H9 (cell line): ENCODE results near the gene DHDDS. TPM values are rescaled to one million over a fixed set of nuclear protein-coding genes. Genes with fewer than 3 reads are reported as not detected.

Source experiments
- DNase-seq: peaks from one replicate; pipeline ENCODE4 v3.0.0-alpha.2; 2017
- H2AFZ ChIP-seq: one replicate; pipeline ENCODE4 v1.6.1; 2013; ENCODE audit warnings: mild to moderate bottlenecking, low read length, control low read depth, moderate library complexity
- H2AK5ac ChIP-seq: 2 replicates; pipeline ENCODE4 v1.6.1; 2013; ENCODE audit warnings: low read length, control low read depth, mixed read lengths; ENCODE audit not compliant: insufficient read length
- H2BK120ac ChIP-seq: one replicate; pipeline ENCODE4 v1.6.1; 2013; ENCODE audit warnings: low read depth, mild to moderate bottlenecking, low read length, control low read depth, inconsistent platforms; ENCODE audit not compliant: poor library complexity, severe bottlenecking
- H2BK12ac ChIP-seq: 2 replicates; pipeline ENCODE4 v1.6.1; 2013; ENCODE audit warnings: low read length, control low read depth, mixed read lengths, low read depth; ENCODE audit not compliant: insufficient read length
- H2BK15ac ChIP-seq: 2 replicates; pipeline ENCODE4 v1.6.1; 2013; ENCODE audit warnings: low read depth, low read length, control low read depth
- H2BK20ac ChIP-seq: one replicate; pipeline ENCODE4 v1.6.1; 2013; ENCODE audit warnings: low read depth, mild to moderate bottlenecking, low read length, control low read depth, inconsistent platforms; ENCODE audit not compliant: poor library complexity, severe bottlenecking
- H2BK5ac ChIP-seq: 2 replicates; pipeline ENCODE4 v1.6.1; 2013; ENCODE audit warnings: low read length, control low read depth, mixed read lengths; ENCODE audit not compliant: insufficient read length
- H3K14ac ChIP-seq: 2 replicates; pipeline ENCODE4 v1.6.1; 2013; ENCODE audit warnings: low read length, control low read depth; ENCODE audit not compliant: insufficient read depth
- H3K18ac ChIP-seq: 2 replicates; pipeline ENCODE4 v1.6.1; 2013; ENCODE audit warnings: low read depth, mild to moderate bottlenecking, mixed read lengths, low read length, control low read depth; ENCODE audit not compliant: insufficient read length
- H3K23ac ChIP-seq: 2 replicates; pipeline ENCODE4 v1.6.1; 2013; ENCODE audit warnings: low read length, control low read depth, mixed read lengths, low read depth; ENCODE audit not compliant: insufficient read length
- H3K23me2 ChIP-seq: 2 replicates; pipeline ENCODE4 v1.6.1; 2013; ENCODE audit warnings: low read depth, mild to moderate bottlenecking, mixed read lengths, low read length, control low read depth; ENCODE audit not compliant: insufficient read length, poor library complexity, severe bottlenecking
- H3K27ac ChIP-seq: 2 replicates; pipeline ENCODE4 v1.5.1; 2013; ENCODE audit warnings: low read length, control low read depth, mixed read lengths, low read depth; ENCODE audit not compliant: insufficient read length
- H3K27me3 ChIP-seq: 2 replicates; pipeline ENCODE4 v1.6.1; 2013; ENCODE audit warnings: low read length, control low read depth, inconsistent platforms; ENCODE audit not compliant: insufficient read depth
- H3K4ac ChIP-seq: 2 replicates; pipeline ENCODE4 v1.6.1; 2013; ENCODE audit warnings: low read depth, mild to moderate bottlenecking, control low read depth, inconsistent platforms, low read length, moderate library complexity
- H3K4me1 ChIP-seq: 2 replicates; pipeline ENCODE4 v1.6.1; 2013; ENCODE audit warnings: low read length, control low read depth, inconsistent platforms; ENCODE audit not compliant: insufficient read depth
- H3K4me2 ChIP-seq: 2 replicates; pipeline ENCODE4 v1.6.1; 2013; ENCODE audit warnings: low read length, control low read depth, mixed read lengths; ENCODE audit not compliant: insufficient read length, insufficient read depth
- H3K56ac ChIP-seq: 2 replicates; pipeline ENCODE4 v1.6.1; 2013; ENCODE audit warnings: low read depth, mild to moderate bottlenecking, mixed read lengths, low read length, control low read depth; ENCODE audit not compliant: insufficient read length
- H3K79me1 ChIP-seq: 2 replicates; pipeline ENCODE4 v1.6.1; 2013; ENCODE audit warnings: low read depth, mild to moderate bottlenecking, moderate library complexity, low read length, control low read depth, inconsistent platforms; ENCODE audit not compliant: insufficient read depth, poor library complexity, severe bottlenecking
- H3K79me2 ChIP-seq: 2 replicates; pipeline ENCODE4 v1.6.1; 2013; ENCODE audit warnings: low read length, control low read depth, inconsistent platforms; ENCODE audit not compliant: insufficient read depth
- H3K9ac ChIP-seq: 2 replicates; pipeline ENCODE4 v1.6.1; 2013; ENCODE audit warnings: low read length, control low read depth, mixed read lengths; ENCODE audit not compliant: insufficient read length; ENCODE audit errors: extremely low read depth
- H3K9me3 ChIP-seq: one replicate; pipeline ENCODE4 v1.6.1; 2013; ENCODE audit warnings: low read depth, low read length, inconsistent platforms; ENCODE audit not compliant: control insufficient read depth
- H3T11ph ChIP-seq: one replicate; pipeline ENCODE4 v1.6.1; 2013; ENCODE audit warnings: mild to moderate bottlenecking, low read length, control low read depth, inconsistent platforms
- H4K20me1 ChIP-seq: one replicate; pipeline ENCODE4 v1.6.1; 2013; ENCODE audit not compliant: control insufficient read depth, insufficient read length, insufficient read depth
- H4K5ac ChIP-seq: 2 replicates; pipeline ENCODE4 v1.6.1; 2013; ENCODE audit warnings: low read depth, mild to moderate bottlenecking, mixed read lengths, low read length, control low read depth; ENCODE audit not compliant: insufficient read length
- H4K8ac ChIP-seq: replicated peaks from 2 replicates; pipeline ENCODE4 v1.6.1; 2013; ENCODE audit warnings: low read length, control low read depth, mixed read lengths, low read depth; ENCODE audit not compliant: insufficient read length
- H4K91ac ChIP-seq: 2 replicates; pipeline ENCODE4 v1.6.1; 2013; ENCODE audit warnings: low read depth, mild to moderate bottlenecking, moderate library complexity, mixed read lengths, low read length, control low read depth; ENCODE audit not compliant: insufficient read length
- H3K27ac Mint-ChIP-seq, 3 experiments: 2 replicates in 2 of 3; 3 replicates in 1 of 3; pipeline ENCODE4 v1.8.0; 2020 to 2021; ENCODE audit warnings: mixed read lengths in 3 of 3, mild to moderate bottlenecking in 1 of 3, moderate library complexity in 1 of 3
- H3K27me3 Mint-ChIP-seq: 2 replicates; pipeline ENCODE4 v1.8.0; 2021; ENCODE audit warnings: low read depth, mild to moderate bottlenecking, moderate library complexity, mixed read lengths
- H3K36me3 Mint-ChIP-seq, 3 experiments: 2 replicates in 2 of 3; 3 replicates in 1 of 3; pipeline ENCODE4 v1.8.0; 2020 to 2021; ENCODE audit warnings: low read depth in 3 of 3, mixed read lengths in 3 of 3; ENCODE audit not compliant: insufficient read depth in 1 of 3
- H3K4me1 Mint-ChIP-seq, 2 experiments: 2 replicates each; pipeline ENCODE4 v1.8.0; 2020; ENCODE audit warnings: mixed read lengths in 2 of 2
- H3K4me3 Mint-ChIP-seq, 2 experiments: 2 replicates in 1 of 2; 3 replicates in 1 of 2; pipeline ENCODE4 v1.8.0; 2020 to 2021; ENCODE audit warnings: mild to moderate bottlenecking in 2 of 2, mixed read lengths in 2 of 2, moderate library complexity in 1 of 2
- H3K9me3 Mint-ChIP-seq, 2 experiments: 2 replicates in 1 of 2; 3 replicates in 1 of 2; pipeline ENCODE4 v1.8.0; 2020; ENCODE audit warnings: mild to moderate bottlenecking in 2 of 2, mixed read lengths in 2 of 2, moderate library complexity in 1 of 2
- CTCF ChIP-seq: fragments of 200-600 bp; sonication (generic); conservative IDR thresholded peaks from 3 replicates; pipeline ENCODE4 v1.8.0; 2021; ENCODE audit warnings: antibody characterized with exemption, mild to moderate bottlenecking
- whole genome bisulfite sequencing: extraction: QIAGEN DNeasy Blood & Tissue Kit; methylation state at CpG from one replicate; pipeline ENCODE4 v1.1.7; 2013; ENCODE audit warnings: missing lambda C conversion rate, low lambda C conversion rate, mixed read lengths; ENCODE audit not compliant: insufficient read length; ENCODE audit errors: extremely low coverage; 5-methylcytosine and 5-hydroxymethylcytosine counted together
- total RNA-seq: library from RNA; stranded (reverse); gene quantifications from 2 replicates; pipeline ENCODE4 v1.2.1, GENCODE V29; 2021

DHDDS gene
- total RNA-seq, 1 experiment from 2014 or later: 61.2 TPM

- Mint-ChIP-seq H3K4me3 (no peak overlapping the region), H3K27ac (no peak overlapping the region), H3K27me3 (no peaks in the 10 kb centered on the region), H3K4me1 (peaks cover 0 to 2% of the 10 kb centered on the region in 2 experiments; a peak in 2 of 4 replicates), H3K36me3 (peaks cover 6 to 61% (median 47%) of the 10 kb centered on the region in 3 experiments), H3K9me3 (no peaks in the 10 kb centered on the region)
- no peak overlapping the region for H3K27ac ChIP-seq
- H4K20me1 ChIP-seq: no peaks in the 10 kb centered on the region
- no peak overlapping the region for H4K91ac ChIP-seq
- no peak overlapping the region for H3T11ph ChIP-seq
- H3K14ac ChIP-seq: no peak overlapping the region
- H2BK120ac ChIP-seq: no peak overlapping the region
- H3K79me2 ChIP-seq: no peaks in the 10 kb centered on the region
- H3K4me1 ChIP-seq: no peaks in the 10 kb centered on the region
- no peak overlapping the region for H3K4me2 ChIP-seq
- no peak overlapping the region for H2BK12ac ChIP-seq
- no peak overlapping the region for H2BK5ac ChIP-seq
- H3K18ac ChIP-seq: no peak overlapping the region
- no peak overlapping the region for H3K9ac ChIP-seq
- H3K23ac ChIP-seq: no peak overlapping the region
- H2AFZ ChIP-seq: no peak overlapping the region
- WGBS: no CpG with 5 or more reads among the region's 5 CpGs
- TF ChIP-seq CTCF: no peak
- H3K79me1 ChIP-seq: no peaks in the 10 kb centered on the region
- H3K9me3 ChIP-seq: no peaks in the 10 kb centered on the region
- no peak overlapping the region for H4K8ac ChIP-seq
- no peak overlapping the region for H4K5ac ChIP-seq
- H3K23me2 ChIP-seq: no peaks in the 10 kb centered on the region
- no peak overlapping the region for H2BK20ac ChIP-seq
- no peak overlapping the region for H2BK15ac ChIP-seq
- H3K56ac ChIP-seq: no peak overlapping the region
- no peak overlapping the region for H3K4ac ChIP-seq
- no peak overlapping the region for H2AK5ac ChIP-seq
- DNase-seq: no peak
- no peaks in the 10 kb centered on the region for H3K27me3 ChIP-seq
These were observed 20.5 kb downstream of the DHDDS start for GRCh38 chr1:26452459-26453183.
